Activated CD4-positive, CD25-positive, alpha-beta regulatory T cell treated with anti-CD3 and anti-CD28 coated beads, Interleukin-2, amount 50 U/mL, for 16 hours (primary cell): ENCODE results near the gene USP11.

ENCODE experiments used
- DNase-seq: peaks from one replicate; pipeline ENCODE4 v3.0.0-alpha.2; 2020; ENCODE audit warnings: low read depth, low spot score

The USP11 gene

GRCh38 chrX:47202877-47203276, 29.9 kb upstream of the USP11 start:
- no peak for DNase-seq

GRCh38 chrX:47204970-47205369, 27.8 kb upstream of the USP11 start:
- no peak for DNase-seq

- no peak for DNase-seq
Measured at GRCh38 chrX:47206316-47206715, 26.5 kb upstream of the USP11 start.

GRCh38 chrX:47208108-47208507, 24.7 kb upstream of the USP11 start:
- DNase-seq, result no peak

GRCh38 chrX:47209508-47210238, 23.1 kb upstream of the USP11 start:
- DNase-seq, result no peak

GRCh38 chrX:47210661-47211425, 22.0 kb upstream of the USP11 start:
- DNase-seq, result no peak

- DNase-seq, result no peak
Measured at GRCh38 chrX:47212381-47213293, 20.2 kb upstream of the USP11 start.

GRCh38 chrX:47214435-47215077, 18.3 kb upstream of the USP11 start:
- no peak for DNase-seq

GRCh38 chrX:47215291-47215900, 17.4 kb upstream of the USP11 start:
- no peak for DNase-seq

- no peak for DNase-seq
Measured at GRCh38 chrX:47216393-47216925, 16.4 kb upstream of the USP11 start.

GRCh38 chrX:47217121-47217851, 15.5 kb upstream of the USP11 start:
- no peak for DNase-seq

GRCh38 chrX:47217852-47218279, 14.9 kb upstream of the USP11 start:
- DNase-seq, result peak; percentile 90

- DNase-seq, result peak; percentile 44
Measured at GRCh38 chrX:47218280-47218919, 14.4 kb upstream of the USP11 start, which contains the start of gene CDK16. TSS of gene CDK16 (plus strand) at chrX:47218681. CDS start at chrX:47223558, 4,877 bp downstream.

GRCh38 chrX:47218920-47219815, 13.6 kb upstream of the USP11 start:
- DNase-seq, result no peak

- no peak for DNase-seq
Measured at GRCh38 chrX:47221756-47222155, 11.1 kb upstream of the USP11 start.

- DNase-seq, result no peak
Measured at GRCh38 chrX:47222751-47223350, 10.0 kb upstream of the USP11 start.

- DNase-seq, result no peak
Measured at GRCh38 chrX:47223476-47224250, 9.1 kb upstream of the USP11 start.
